PC-9 (cell line): ENCODE results near the gene LIMA1. TPM values are rescaled to one million over a fixed set of nuclear protein-coding genes. Genes with fewer than 3 reads are reported as not detected.

ENCODE experiments used
- BruUV-seq: library from RNA; stranded (reverse); fragments of 400-500 nt; replicated peaks from 2 replicates; lab custom pipeline; 2021; lab: Mats Ljungman, UMichigan
- CTCF ChIA-PET: fragments of 300-600 bp; sonication (Branson Sonifier 250); formaldehyde crosslinking; loops from one replicate; lab custom pipeline; 2022; ENCODE audit warnings: antibody characterized with exemption; lab: Charles Lee
- POLR2A ChIA-PET: fragments of 300-600 bp; sonication (Branson Sonifier 250); formaldehyde crosslinking; loops from one replicate; lab custom pipeline; 2022; ENCODE audit warnings: antibody characterized with exemption; ENCODE audit not compliant: unreplicated experiment; lab: Charles Lee
- DNase-seq, 2 experiments: peaks; one replicate each; pipeline versions ENCODE4 v3.0.0 to v3.0.0-alpha.2; 2015 to 2022; ENCODE audit warnings: mixed read lengths in 1 of 2
- H2AFZ ChIP-seq: fragments of 200-600 bp; sonication (generic); 2 replicates; pipeline ENCODE4 v1.8.1; 2017; ENCODE audit warnings: antibody characterized with exemption
- H3F3A ChIP-seq: fragments of 200-600 bp; sonication (generic); 2 replicates; pipeline ENCODE4 v1.8.1; 2017; ENCODE audit warnings: antibody characterized with exemption, mild to moderate bottlenecking, low read depth; ENCODE audit not compliant: insufficient read depth
- H3K27ac ChIP-seq: fragments of 200-600 bp; sonication (generic); 2 replicates; pipeline ENCODE4 v1.6.1; 2016; ENCODE audit warnings: mixed run types
- H3K27me3 ChIP-seq: fragments of 200-600 bp; sonication (generic); 2 replicates; pipeline ENCODE4 v1.6.1; 2016; ENCODE audit warnings: low read depth, mixed run types; ENCODE audit not compliant: insufficient read depth
- H3K36me3 ChIP-seq: fragments of 200-600 bp; sonication (generic); 2 replicates; pipeline ENCODE4 v1.6.1; 2016; ENCODE audit warnings: low read depth, mixed run types
- H3K4me1 ChIP-seq: fragments of 200-600 bp; sonication (generic); replicated peaks from 2 replicates; pipeline ENCODE4 v1.6.1; 2016; ENCODE audit warnings: mixed run types; ENCODE audit not compliant: insufficient read depth
- H3K4me2 ChIP-seq: fragments of 200-600 bp; sonication (generic); 2 replicates; pipeline ENCODE4 v1.6.1; 2017; ENCODE audit warnings: mixed run types
- H3K4me3 ChIP-seq: fragments of 200-600 bp; sonication (generic); 2 replicates; pipeline ENCODE4 v1.6.1; 2016; ENCODE audit warnings: mixed run types
- H3K79me2 ChIP-seq: fragments of 200-600 bp; sonication (generic); 2 replicates; pipeline ENCODE4 v1.6.1; 2017; ENCODE audit warnings: low read depth, mixed run types
- H3K9me2 ChIP-seq: fragments of 200-600 bp; sonication (generic); 2 replicates; pipeline ENCODE4 v1.8.1; 2017; ENCODE audit warnings: mild to moderate bottlenecking; ENCODE audit not compliant: insufficient read depth
- H3K9me3 ChIP-seq: fragments of 200-600 bp; sonication (generic); 2 replicates; pipeline ENCODE4 v1.8.1; 2016; ENCODE audit warnings: low read depth; ENCODE audit not compliant: insufficient read depth
- H4K20me1 ChIP-seq: fragments of 200-600 bp; sonication (generic); 2 replicates; pipeline ENCODE4 v1.8.1; 2017; ENCODE audit not compliant: insufficient read depth
- CTCF ChIP-seq: fragments of 200-600 bp; sonication (generic); conservative IDR thresholded peaks from 2 replicates; pipeline ENCODE4 v1.6.1; 2017; ENCODE audit warnings: mixed run types, antibody characterized with exemption, mild to moderate bottlenecking, moderate library complexity
- EZH2 ChIP-seq: fragments of 200-600 bp; sonication (generic); IDR thresholded peaks from 2 replicates; pipeline ENCODE4 v1.8.0; 2017; ENCODE audit warnings: antibody characterized with exemption, low read depth
- intact Hi-C: fragments of 100-400 bp; cut with micrococcal nuclease; formaldehyde crosslinking; loops from one replicate; pipeline ENCODE4 v1.10.0; 2022; ENCODE audit not compliant: unreplicated experiment
- total RNA-seq: library from RNA; stranded (reverse); gene quantifications from 2 replicates; pipeline ENCODE4 v1.2.3, GENCODE V29; 2021

Gene LIMA1
- total RNA-seq, 1 experiment from 2014 or later: 98.6 TPM

GRCh38 chr12:50213439-50213838, 69.9 kb downstream of the LIMA1 start:
- Histone ChIP-seq H3K4me1 (peaks cover 45% of the 10 kb centered on the region), H3K9me3 (no peaks in the 10 kb centered on the region), H3K4me3 (no peak overlapping the region), H3K4me2 (no peak overlapping the region), H3K79me2 (peaks cover 37% of the 10 kb centered on the region; the same call in 1 of the 2 replicates), H3K27ac (peak overlapping the region; percentile 11; the same call in 1 of the 2 replicates), H3K36me3 (peaks cover 25% of the 10 kb centered on the region), H3K9me2 (no peaks in the 10 kb centered on the region), H3F3A (peaks cover 34% of the 10 kb centered on the region), H2AFZ (no peak overlapping the region), H4K20me1 (no peaks in the 10 kb centered on the region), H3K27me3 (no peaks in the 10 kb centered on the region)
- DNase-seq: no peak
- ChIA-PET CTCF (interaction anchor here (0.6 kb wide), 1 partner anchor 1903 kb away, joined by 3 read pairs; no protein-coding TSS in a partner anchor), POLR2A (interaction anchor here (0.6 kb wide), 1 partner anchor 11 kb away, joined by 5 read pairs; no protein-coding TSS in a partner anchor)
- no peak for TF ChIP-seq EZH2
- TF ChIP-seq CTCF: no peak
- BruUV-seq: no TSS peak
- intact Hi-C loops: no loop called here

GRCh38 chr12:50212071-50212467, 71.3 kb downstream of the LIMA1 start:
- no peak for DNase-seq
- Histone ChIP-seq H3K4me1 (peaks cover 35% of the 10 kb centered on the region), H2AFZ (no peak overlapping the region), H3K4me3 (no peak overlapping the region), H3K9me2 (no peaks in the 10 kb centered on the region), H3F3A (peaks cover 34% of the 10 kb centered on the region), H3K79me2 (peaks cover 29% of the 10 kb centered on the region; the same call in 1 of the 2 replicates), H3K9me3 (no peaks in the 10 kb centered on the region), H4K20me1 (no peaks in the 10 kb centered on the region), H3K36me3 (peaks cover 25% of the 10 kb centered on the region), H3K27me3 (no peaks in the 10 kb centered on the region), H3K27ac (peak overlapping the region; percentile 33; the same call in 1 of the 2 replicates), H3K4me2 (no peak overlapping the region)
- no TSS peak for BruUV-seq
- ChIA-PET POLR2A (interaction anchor here (0.6 to 0.7 kb wide), 3 partner anchors 10 to 127 kb away, joined by 5 to 11 read pairs (median 7); no protein-coding TSS in a partner anchor), CTCF (interaction anchor here (0.7 kb wide), 1 partner anchor 94 kb away, joined by 3 read pairs; no protein-coding TSS in a partner anchor)
- TF ChIP-seq EZH2: no peak
- no peak for TF ChIP-seq CTCF
- intact Hi-C loops: no loop called here

- Histone ChIP-seq H3K4me3 (no peak overlapping the region), H4K20me1 (no peaks in the 10 kb centered on the region), H2AFZ (no peak overlapping the region), H3K27ac (peak overlapping the region; percentile 33; the same call in 1 of the 2 replicates), H3K27me3 (no peaks in the 10 kb centered on the region), H3K4me1 (peaks cover 31% of the 10 kb centered on the region), H3K36me3 (peaks cover 25% of the 10 kb centered on the region), H3K79me2 (peaks cover 23% of the 10 kb centered on the region; the same call in 1 of the 2 replicates), H3K9me2 (no peaks in the 10 kb centered on the region), H3K9me3 (no peaks in the 10 kb centered on the region), H3K4me2 (no peak overlapping the region), H3F3A (peaks cover 31% of the 10 kb centered on the region; the same call in 1 of the 2 replicates)
- ChIA-PET POLR2A (interaction anchor here (0.6 kb wide), 2 partner anchors 9 to 127 kb away, joined by 11 to 15 read pairs; partner anchors contain the start of gene SMARCD1), CTCF (interaction anchor here (0.7 kb wide), 1 partner anchor 95 kb away, joined by 3 read pairs; no protein-coding TSS in a partner anchor)
- intact Hi-C loops: no loop called here
- TF ChIP-seq EZH2: no peak
- TF ChIP-seq CTCF: no peak
- no peak for DNase-seq
- BruUV-seq: no TSS peak
Observed at GRCh38 chr12:50211392-50212070, 71.8 kb downstream of the LIMA1 start.
